ENCODE data around the gene SLC15A4. TPM values are rescaled to one million over a fixed set of nuclear protein-coding genes. Genes with fewer than 3 reads are reported as not detected.

Gene SLC15A4
- total RNA-seq (2022; extraction: Qiagen RNA extraction; ENCODE audit: low read depth): 18.6 to 26.8 TPM (median 23.4 TPM) in 5 replicates

DNA sequence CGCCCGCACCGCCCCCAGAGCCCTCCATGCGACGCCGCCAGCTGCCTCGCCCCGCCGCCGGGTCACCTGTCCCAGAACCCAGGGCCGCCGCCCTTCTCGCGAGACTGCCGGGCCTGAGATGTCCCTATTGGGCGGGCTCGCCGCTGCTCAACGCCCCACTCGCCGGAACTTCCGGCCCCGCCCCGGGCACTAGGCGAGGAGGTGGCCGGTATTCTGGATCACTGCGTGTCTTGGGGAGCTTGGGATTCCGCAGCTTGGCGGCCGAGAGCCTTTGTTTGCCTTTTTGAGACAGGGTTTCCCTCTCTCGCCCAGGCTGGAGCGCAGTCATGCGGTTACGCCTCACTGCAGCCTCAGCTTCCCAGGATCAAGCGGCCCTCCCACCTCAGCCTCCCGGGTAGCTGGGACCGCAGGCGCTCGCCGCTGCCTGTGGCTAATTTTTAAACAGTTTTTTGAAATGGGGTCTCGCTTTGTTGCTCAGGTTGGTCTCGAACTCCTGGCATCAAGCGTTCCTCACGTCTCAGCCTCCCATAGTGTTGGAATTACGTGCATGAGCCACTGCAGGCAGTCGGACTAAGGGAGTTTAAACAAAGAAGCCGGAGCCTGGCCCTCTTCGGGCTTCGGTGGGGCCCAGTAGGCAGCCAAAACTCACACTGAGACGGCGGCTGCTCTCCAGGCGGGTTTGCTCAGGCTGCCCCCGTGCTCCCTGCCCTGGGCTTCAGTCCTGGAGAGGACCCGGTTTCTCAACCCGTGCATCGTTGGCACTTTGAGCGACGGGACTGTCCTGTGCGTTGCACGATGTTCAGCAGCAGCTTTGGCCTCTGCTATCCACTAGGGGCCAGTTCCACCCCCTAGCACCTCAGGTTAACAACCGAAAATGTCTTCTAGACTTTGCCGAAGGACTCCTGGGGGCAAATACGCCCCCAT, at the start of gene SLC15A4:
Gene SLC15A4, minus strand, starts transcription at position 43 of the 924 bp plus-strand sequence. Its CDS starts 15 bp downstream, at position 28.

GRCh38 chr12:128852885-128853599, 29.3 kb upstream of the SLC15A4 start, which contains the start of gene GLT1D1:
Gene GLT1D1 (plus strand): TSS chr12:128853478. CDS start chr12:128853582, 104 bp downstream.

Other genes with a start within 250 kb of the SLC15A4 start
- not detected in 5 replicates for gene GLT1D1, start 29.5 kb upstream of the SLC15A4 start, total RNA-seq (2022; extraction: Qiagen RNA extraction; ENCODE audit: low read depth)

All from A549 treated with DMSO at 1 μM for 4 hours (cell line).